Smooth muscle cell (in vitro differentiated cells): Measurements from ENCODE around the gene CAPN5. TPM values are rescaled to one million over a fixed set of nuclear protein-coding genes. Genes with fewer than 3 reads are reported as not detected.

Experiments used
- DNase-seq: peaks from one replicate; lab custom pipeline; 2025; ENCODE audit not compliant: unreplicated experiment; lab: John Stamatoyannopoulos, UW
- H2AFZ ChIP-seq: fragments of 200-600 bp; sonication (generic); 2 replicates; pipeline ENCODE4 v1.6.0; 2016; ENCODE audit warnings: antibody characterized with exemption, low read depth, mild to moderate bottlenecking
- H3F3A ChIP-seq: fragments of 200-600 bp; sonication (generic); 2 replicates; pipeline ENCODE4 v1.6.0; 2017; ENCODE audit warnings: antibody characterized with exemption, low read depth
- H3K27ac ChIP-seq: fragments of 200-600 bp; sonication (generic); 2 replicates; pipeline ENCODE4 v1.5.1; 2016; ENCODE audit warnings: low read depth, mild to moderate bottlenecking
- H3K27me3 ChIP-seq: fragments of 200-600 bp; sonication (generic); 2 replicates; pipeline ENCODE4 v1.6.1; 2016; ENCODE audit warnings: low read depth, mild to moderate bottlenecking
- H3K36me3 ChIP-seq: fragments of 200-600 bp; sonication (generic); 2 replicates; pipeline ENCODE4 v1.5.1; 2016; ENCODE audit warnings: low read depth
- H3K4me1 ChIP-seq: fragments of 200-600 bp; sonication (generic); 2 replicates; pipeline ENCODE4 v1.5.1; 2016; ENCODE audit warnings: low read depth
- H3K4me2 ChIP-seq: fragments of 200-600 bp; sonication (generic); 2 replicates; pipeline ENCODE4 v1.6.0; 2016; ENCODE audit warnings: mild to moderate bottlenecking
- H3K4me3 ChIP-seq: fragments of 200-600 bp; sonication (generic); 2 replicates; pipeline ENCODE4 v1.5.1; 2016; ENCODE audit warnings: mild to moderate bottlenecking
- H3K79me2 ChIP-seq: fragments of 200-600 bp; sonication (generic); 2 replicates; pipeline ENCODE4 v1.6.0; 2016; ENCODE audit warnings: low read depth, mild to moderate bottlenecking
- H3K9ac ChIP-seq: fragments of 200-600 bp; sonication (generic); 2 replicates; pipeline ENCODE4 v1.6.0; 2016; ENCODE audit warnings: low read depth
- H3K9me3 ChIP-seq: fragments of 200-600 bp; sonication (generic); replicated peaks from 2 replicates; pipeline ENCODE4 v1.5.1; 2016; ENCODE audit warnings: low read depth
- H4K20me1 ChIP-seq: fragments of 200-600 bp; sonication (generic); 2 replicates; pipeline ENCODE4 v1.6.0; 2016; ENCODE audit warnings: low read depth
- WGBS: methylation state at CpG from one replicate; pipeline ENCODE4 v1.1.7; 2016; ENCODE audit warnings: low lambda C conversion rate; 5-methylcytosine and 5-hydroxymethylcytosine counted together
- polyA plus RNA-seq: library from polyadenylated mRNA; unstranded; fragments of >200 nt; fragmentation: Nextera tagmentation; extraction: Ambion mirVana; gene quantifications from 2 replicates; pipeline ENCODE4 v1.2.1, GENCODE V29; 2016
- total RNA-seq: library from RNA; depleted of rRNA; stranded (reverse); fragments of >200 nt; gene quantifications from 2 replicates; pipeline ENCODE4 v1.2.3, GENCODE V29; 2014
- TF ChIP-seq, protein P1 (sequence below): fragments of 200-600 bp; sonication (generic); IDR thresholded peaks from 2 replicates; pipeline ENCODE4 v1.5.1; 2017; ENCODE audit warnings: borderline replicate concordance, mild to moderate bottlenecking, antibody characterized with exemption; ENCODE audit not compliant: insufficient read depth, poor library complexity, severe bottlenecking

Gene CAPN5
- total and polyA plus RNA-seq, 2 experiments from 2014 or later: 15.5 to 23.1 TPM

DNA sequence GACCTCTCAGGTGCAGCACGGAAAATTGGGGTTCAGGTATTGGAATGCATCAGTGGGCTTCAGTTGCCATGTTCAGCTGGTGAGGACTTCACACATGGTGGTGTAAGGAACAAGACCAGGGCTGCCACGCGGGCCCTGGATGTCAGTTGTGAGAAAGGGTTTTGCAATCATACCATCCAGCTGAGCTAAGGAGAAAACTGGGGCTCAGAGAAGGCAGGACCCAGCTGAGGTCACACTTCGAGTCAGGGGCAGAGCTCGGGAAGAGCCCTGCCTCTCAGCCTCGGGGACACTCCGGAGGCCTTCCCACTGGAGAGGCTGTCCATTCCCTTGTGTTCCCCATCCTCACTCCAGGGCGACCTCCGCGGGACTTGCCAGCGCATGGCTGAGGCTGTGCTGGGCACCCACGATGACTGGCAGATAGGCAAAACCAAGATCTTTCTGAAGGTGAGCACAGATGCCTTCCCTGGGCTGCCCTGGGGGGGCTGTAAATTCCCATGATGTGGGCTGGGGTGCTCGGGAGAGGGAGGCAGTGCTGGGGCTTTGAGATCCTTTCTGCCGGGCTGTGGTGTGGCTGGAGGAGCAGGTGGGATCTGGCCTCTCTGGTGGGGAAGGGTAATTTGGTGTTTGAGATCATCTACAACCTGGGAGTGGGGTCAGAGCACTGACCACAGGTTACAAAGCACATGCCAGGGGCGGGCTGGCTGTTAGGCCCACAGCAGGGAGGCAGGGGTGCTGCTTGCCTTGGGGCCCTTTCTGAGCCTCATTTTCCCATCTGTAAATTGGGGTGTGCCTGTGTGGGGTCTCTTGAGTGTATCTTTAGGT lies 108.5 kb downstream of the CAPN5 start:
- TF ChIP-seq, protein P1, sequence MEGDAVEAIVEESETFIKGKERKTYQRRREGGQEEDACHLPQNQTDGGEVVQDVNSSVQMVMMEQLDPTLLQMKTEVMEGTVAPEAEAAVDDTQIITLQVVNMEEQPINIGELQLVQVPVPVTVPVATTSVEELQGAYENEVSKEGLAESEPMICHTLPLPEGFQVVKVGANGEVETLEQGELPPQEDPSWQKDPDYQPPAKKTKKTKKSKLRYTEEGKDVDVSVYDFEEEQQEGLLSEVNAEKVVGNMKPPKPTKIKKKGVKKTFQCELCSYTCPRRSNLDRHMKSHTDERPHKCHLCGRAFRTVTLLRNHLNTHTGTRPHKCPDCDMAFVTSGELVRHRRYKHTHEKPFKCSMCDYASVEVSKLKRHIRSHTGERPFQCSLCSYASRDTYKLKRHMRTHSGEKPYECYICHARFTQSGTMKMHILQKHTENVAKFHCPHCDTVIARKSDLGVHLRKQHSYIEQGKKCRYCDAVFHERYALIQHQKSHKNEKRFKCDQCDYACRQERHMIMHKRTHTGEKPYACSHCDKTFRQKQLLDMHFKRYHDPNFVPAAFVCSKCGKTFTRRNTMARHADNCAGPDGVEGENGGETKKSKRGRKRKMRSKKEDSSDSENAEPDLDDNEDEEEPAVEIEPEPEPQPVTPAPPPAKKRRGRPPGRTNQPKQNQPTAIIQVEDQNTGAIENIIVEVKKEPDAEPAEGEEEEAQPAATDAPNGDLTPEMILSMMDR: no peak
- Histone ChIP-seq H3F3A (no peaks in the 10 kb centered on the region), H3K9ac (no peak overlapping the region), H3K36me3 (no peaks in the 10 kb centered on the region), H3K27ac (no peak overlapping the region), H4K20me1 (no peaks in the 10 kb centered on the region), H3K27me3 (no peaks in the 10 kb centered on the region), H3K4me2 (no peak overlapping the region), H3K4me1 (peaks cover 31% of the 10 kb centered on the region), H3K79me2 (no peaks in the 10 kb centered on the region), H2AFZ (no peak overlapping the region), H3K4me3 (no peak overlapping the region), H3K9me3 (no peaks in the 10 kb centered on the region)
- 86% methylated on average over 15 of the region's 15 CpGs for whole genome bisulfite sequencing
- DNase-seq: no peak

Other genes with a start within 250 kb of the CAPN5 start
- gene ACER3, start 206.1 kb upstream of the CAPN5 start, total RNA-seq: 16.8 and 25.7 TPM in 2 replicates
- gene ACER3, start 206.1 kb upstream of the CAPN5 start, polyA plus RNA-seq: 6.8 and 14.0 TPM in 2 replicates
- 0.13 TPM in 1 of 2 replicates, not detected in the other for gene B3GNT6, start 32.6 kb upstream of the CAPN5 start, total RNA-seq
- gene B3GNT6, start 32.6 kb upstream of the CAPN5 start, polyA plus RNA-seq: 0.11 TPM in 1 of 2 replicates, not detected in the other
- 2.1 TPM in 1 of 2 replicates, not detected in the other for gene OMP, start 35.9 kb downstream of the CAPN5 start, total RNA-seq
- gene OMP, start 35.9 kb downstream of the CAPN5 start, polyA plus RNA-seq: not detected in 2 replicates
- 0.18 TPM in 1 of 2 replicates, not detected in the other for gene MYO7A, start 61.3 kb downstream of the CAPN5 start, total RNA-seq
- 0.04 and 0.08 TPM in 2 replicates for gene MYO7A, start 61.3 kb downstream of the CAPN5 start, polyA plus RNA-seq
- gene GDPD4, start 234.7 kb downstream of the CAPN5 start, total RNA-seq: not detected in 2 replicates
- gene GDPD4, start 234.7 kb downstream of the CAPN5 start, polyA plus RNA-seq: not detected in 2 replicates